HUES6 (cell line): ENCODE results near the gene NOXA1.

Experiments used
- H3K27ac ChIP-seq: 2 replicates; pipeline ENCODE4 v1.7.0; 2013; ENCODE audit warnings: low read depth, mild to moderate bottlenecking, low read length, inconsistent platforms
- H3K27me3 ChIP-seq: 2 replicates; pipeline ENCODE4 v1.6.1; 2013; ENCODE audit warnings: low read length; ENCODE audit not compliant: control insufficient read depth, insufficient read depth
- H3K36me3 ChIP-seq: 2 replicates; pipeline ENCODE4 v1.6.1; 2013; ENCODE audit warnings: low read length; ENCODE audit not compliant: control insufficient read depth, insufficient read depth
- H3K4me1 ChIP-seq: 2 replicates; pipeline ENCODE4 v1.6.1; 2013; ENCODE audit warnings: low read length; ENCODE audit not compliant: control insufficient read depth, insufficient read depth
- H3K4me3 ChIP-seq: 2 replicates; pipeline ENCODE4 v1.5.1; 2013; ENCODE audit warnings: low read depth, low read length
- H3K9ac ChIP-seq: one replicate; pipeline ENCODE4 v1.6.1; 2013; ENCODE audit warnings: mild to moderate bottlenecking, low read length
- H3K9me3 ChIP-seq: 2 replicates; pipeline ENCODE4 v1.6.1; 2013; ENCODE audit warnings: low read depth, low read length; ENCODE audit not compliant: control insufficient read depth, insufficient read depth

Gene NOXA1

DNA sequence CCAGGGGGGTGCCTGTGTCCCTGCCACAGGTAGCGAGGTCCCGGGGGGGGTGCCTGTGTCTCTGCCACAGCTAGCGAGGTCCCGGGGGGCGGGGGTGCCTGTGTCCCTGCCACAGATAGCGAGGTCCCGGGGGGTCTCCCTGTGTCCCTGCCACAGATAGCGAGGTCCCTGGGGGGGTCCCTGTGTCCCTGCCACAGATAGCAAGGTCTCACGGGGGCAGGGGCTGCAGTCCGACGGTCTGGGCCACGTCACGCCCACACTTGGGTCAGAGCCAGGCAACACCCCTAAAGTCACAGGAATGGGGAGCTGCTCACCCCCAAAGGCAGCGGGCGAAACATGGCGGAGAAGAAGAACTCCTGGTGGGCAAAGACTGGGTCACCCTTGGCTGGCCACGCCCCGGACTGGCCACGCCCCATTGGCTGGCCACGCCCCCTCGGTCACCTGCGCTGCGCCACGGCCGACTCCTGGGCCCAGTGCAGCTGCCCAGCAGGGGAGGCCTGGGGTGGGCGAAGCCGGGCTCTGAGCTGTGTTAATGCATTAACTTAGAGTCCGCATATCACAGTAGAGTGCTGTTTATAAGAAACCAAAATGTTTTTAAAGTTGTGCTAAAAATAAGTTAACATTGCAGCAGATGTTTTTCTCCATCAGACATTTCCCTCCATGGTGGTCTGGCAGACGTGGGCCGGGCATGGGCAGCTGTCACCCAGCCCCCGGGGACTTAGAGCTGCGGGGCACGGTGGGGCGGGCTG is 7.0 kb downstream of the NOXA1 start:
- no peaks in the 10 kb centered on the region for H3K27me3 ChIP-seq
- no peaks in the 10 kb centered on the region for H3K36me3 ChIP-seq
- H3K9ac ChIP-seq = no peak overlapping the region
- peaks cover 3% of the 10 kb centered on the region; the same call in 1 of the 2 replicates for H3K4me1 ChIP-seq
- no peak overlapping the region for H3K4me3 ChIP-seq
- no peak overlapping the region for H3K27ac ChIP-seq
- no peaks in the 10 kb centered on the region for H3K9me3 ChIP-seq

DNA sequence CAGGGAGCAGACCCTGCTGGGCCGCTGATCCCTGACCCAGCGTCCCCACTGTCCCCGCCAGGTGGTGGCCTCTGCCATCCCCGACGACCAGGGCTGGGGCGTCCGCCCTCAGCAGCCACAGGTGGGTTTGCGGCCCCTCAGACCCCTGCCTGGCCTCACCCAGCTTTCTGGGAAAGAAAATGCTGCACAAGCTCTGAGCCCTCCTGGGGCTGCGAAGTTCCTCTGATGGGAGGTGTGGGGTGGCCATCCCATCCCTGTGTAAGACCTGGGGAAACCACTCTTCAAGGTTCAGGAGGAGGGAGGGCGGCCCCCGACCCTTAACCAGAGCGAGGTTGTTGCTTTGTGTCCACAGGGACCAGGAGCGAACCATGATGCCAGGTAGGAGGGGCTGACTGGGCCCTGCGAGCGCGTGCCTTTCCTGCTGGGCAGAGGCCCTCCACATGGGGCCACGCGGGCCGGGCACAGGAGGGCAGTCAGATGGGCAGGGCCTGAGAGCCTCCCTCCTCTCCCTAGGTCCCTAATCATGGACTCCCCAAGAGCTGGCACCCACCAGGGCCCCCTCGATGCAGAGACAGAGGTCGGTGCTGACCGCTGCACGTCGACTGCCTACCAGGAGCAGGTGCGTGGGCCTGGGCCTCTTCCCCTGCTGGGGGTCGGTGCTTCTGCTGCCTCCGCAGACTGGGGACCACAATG is 7.7 kb downstream of the NOXA1 start:
- H3K4me1 ChIP-seq = peaks cover 3% of the 10 kb centered on the region; the same call in 1 of the 2 replicates
- H3K4me3 ChIP-seq = no peak overlapping the region
- H3K9me3 ChIP-seq = no peaks in the 10 kb centered on the region
- no peaks in the 10 kb centered on the region for H3K36me3 ChIP-seq
- no peaks in the 10 kb centered on the region for H3K27me3 ChIP-seq
- no peak overlapping the region for H3K9ac ChIP-seq
- no peak overlapping the region for H3K27ac ChIP-seq

DNA sequence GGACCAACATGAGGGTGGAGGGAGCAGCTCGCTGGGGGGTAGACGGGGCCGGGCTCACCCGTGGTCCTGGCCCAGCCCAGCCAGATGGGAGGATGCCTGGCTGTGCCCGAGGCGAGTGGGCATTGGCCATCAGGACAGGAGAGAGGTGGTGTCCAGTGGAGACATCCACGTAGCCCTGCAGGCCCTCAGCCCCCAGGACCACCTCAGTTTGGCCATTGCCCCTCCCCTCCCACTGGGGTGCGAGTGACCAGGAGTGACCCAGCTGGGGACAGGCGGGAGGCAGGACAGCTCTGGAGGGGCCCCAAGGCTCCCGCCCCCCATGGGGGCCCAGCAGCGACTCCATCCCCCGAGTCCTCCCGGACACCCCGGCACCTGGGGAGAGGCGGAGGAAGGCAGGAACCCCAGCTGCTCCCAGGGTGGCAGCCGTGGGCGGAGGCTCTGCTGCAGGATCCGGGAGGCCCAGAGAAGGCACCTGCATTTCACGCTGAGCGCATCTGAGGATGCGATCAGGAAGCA is 8.3 kb downstream of the NOXA1 start:
- H3K9ac ChIP-seq = no peak overlapping the region
- no peak overlapping the region for H3K4me3 ChIP-seq
- no peaks in the 10 kb centered on the region for H3K27me3 ChIP-seq
- H3K9me3 ChIP-seq = no peaks in the 10 kb centered on the region
- no peaks in the 10 kb centered on the region for H3K36me3 ChIP-seq
- peaks cover 3% of the 10 kb centered on the region; the same call in 1 of the 2 replicates for H3K4me1 ChIP-seq
- H3K27ac ChIP-seq = no peak overlapping the region

DNA sequence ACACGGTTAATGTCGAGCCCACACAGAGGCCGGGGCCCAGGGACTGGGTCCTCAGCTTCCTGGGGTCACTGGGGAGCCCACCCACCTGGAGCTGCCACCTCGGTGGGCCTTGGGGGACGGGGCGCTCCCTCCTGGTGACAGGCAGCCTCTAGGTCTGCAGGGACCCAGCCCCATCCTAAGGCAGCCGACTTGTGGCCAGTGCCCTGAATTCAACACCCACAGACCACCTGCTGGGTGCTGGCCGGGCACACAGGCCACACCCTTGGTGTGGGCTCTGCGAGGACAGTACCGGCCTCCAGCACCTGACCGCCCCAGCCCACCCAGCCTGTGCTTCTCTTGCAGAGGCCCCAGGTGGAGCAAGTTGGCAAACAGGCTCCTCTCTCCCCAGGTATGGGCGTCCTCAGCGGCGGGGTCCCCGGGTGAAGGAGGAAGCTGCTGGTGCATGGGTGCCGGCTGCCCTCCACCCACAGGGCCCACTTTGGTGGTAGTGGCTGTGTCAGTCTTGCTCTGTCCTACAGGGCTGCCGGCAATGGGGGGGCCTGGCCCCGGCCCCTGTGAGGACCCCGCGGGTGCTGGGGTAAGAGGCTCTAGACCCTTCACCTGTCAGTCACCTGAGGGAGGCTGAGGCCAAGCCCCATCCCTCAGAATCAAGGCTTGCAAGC is 9.6 kb downstream of the NOXA1 start:
- H3K9ac ChIP-seq = no peak overlapping the region
- no peaks in the 10 kb centered on the region for H3K9me3 ChIP-seq
- H3K4me1 ChIP-seq = peaks cover 3% of the 10 kb centered on the region; the same call in 1 of the 2 replicates
- H3K27me3 ChIP-seq = no peaks in the 10 kb centered on the region
- no peaks in the 10 kb centered on the region for H3K36me3 ChIP-seq
- no peak overlapping the region for H3K4me3 ChIP-seq
- no peak overlapping the region for H3K27ac ChIP-seq

DNA sequence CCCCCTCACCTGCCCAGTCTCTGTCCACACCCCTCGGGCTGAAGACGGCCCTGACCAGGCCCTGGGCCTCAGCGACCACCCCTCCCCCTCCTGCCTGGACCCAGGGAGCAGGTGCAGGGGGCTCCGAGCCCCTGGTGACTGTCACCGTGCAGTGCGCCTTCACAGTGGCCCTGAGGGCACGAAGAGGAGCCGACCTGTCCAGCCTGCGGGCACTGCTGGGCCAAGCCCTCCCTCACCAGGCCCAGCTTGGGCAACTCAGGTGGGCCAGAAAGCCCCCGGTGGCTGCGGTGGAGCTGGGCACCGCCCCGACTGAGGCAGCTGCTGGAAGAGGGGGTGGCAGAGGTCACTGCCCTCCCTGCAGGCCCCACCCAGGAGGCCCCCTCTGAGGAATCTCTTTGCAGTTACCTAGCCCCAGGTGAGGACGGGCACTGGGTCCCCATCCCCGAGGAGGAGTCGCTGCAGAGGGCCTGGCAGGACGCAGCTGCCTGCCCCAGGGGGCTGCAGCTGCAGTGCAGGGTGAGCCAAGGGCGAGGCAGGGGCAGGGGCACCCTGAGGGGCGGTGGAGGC is 10.2 kb downstream of the NOXA1 start:
- H3K4me3 ChIP-seq = no peak overlapping the region
- no peaks in the 10 kb centered on the region for H3K27me3 ChIP-seq
- H3K27ac ChIP-seq = no peak overlapping the region
- H3K9ac ChIP-seq = no peak overlapping the region
- no peaks in the 10 kb centered on the region for H3K9me3 ChIP-seq
- no peaks in the 10 kb centered on the region for H3K36me3 ChIP-seq
- H3K4me1 ChIP-seq = peaks cover 3% of the 10 kb centered on the region; the same call in 1 of the 2 replicates

DNA sequence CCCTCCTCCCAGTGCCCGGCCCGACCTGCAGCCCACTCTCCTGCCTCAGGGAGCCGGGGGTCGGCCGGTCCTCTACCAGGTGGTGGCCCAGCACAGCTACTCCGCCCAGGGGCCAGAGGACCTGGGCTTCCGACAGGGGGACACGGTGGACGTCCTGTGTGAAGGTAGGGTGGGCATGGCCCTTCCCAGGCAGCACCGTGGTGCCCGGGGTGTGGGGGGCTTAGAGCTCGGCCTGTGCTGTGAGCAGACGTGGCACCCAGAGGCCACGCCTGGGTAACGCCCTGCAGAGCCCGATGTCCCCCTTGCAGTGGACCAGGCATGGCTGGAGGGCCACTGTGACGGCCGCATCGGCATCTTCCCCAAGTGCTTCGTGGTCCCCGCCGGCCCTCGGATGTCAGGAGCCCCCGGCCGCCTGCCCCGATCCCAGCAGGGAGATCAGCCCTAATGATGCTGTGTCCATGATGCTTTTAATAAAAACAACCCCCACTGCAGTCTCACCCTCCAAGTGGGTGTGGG is 10.8 kb downstream of the NOXA1 start:
- peaks cover 3% of the 10 kb centered on the region; the same call in 1 of the 2 replicates for H3K4me1 ChIP-seq
- H3K4me3 ChIP-seq = no peak overlapping the region
- no peaks in the 10 kb centered on the region for H3K27me3 ChIP-seq
- no peaks in the 10 kb centered on the region for H3K36me3 ChIP-seq
- H3K9me3 ChIP-seq = no peaks in the 10 kb centered on the region
- no peak overlapping the region for H3K9ac ChIP-seq
- H3K27ac ChIP-seq = no peak overlapping the region

DNA sequence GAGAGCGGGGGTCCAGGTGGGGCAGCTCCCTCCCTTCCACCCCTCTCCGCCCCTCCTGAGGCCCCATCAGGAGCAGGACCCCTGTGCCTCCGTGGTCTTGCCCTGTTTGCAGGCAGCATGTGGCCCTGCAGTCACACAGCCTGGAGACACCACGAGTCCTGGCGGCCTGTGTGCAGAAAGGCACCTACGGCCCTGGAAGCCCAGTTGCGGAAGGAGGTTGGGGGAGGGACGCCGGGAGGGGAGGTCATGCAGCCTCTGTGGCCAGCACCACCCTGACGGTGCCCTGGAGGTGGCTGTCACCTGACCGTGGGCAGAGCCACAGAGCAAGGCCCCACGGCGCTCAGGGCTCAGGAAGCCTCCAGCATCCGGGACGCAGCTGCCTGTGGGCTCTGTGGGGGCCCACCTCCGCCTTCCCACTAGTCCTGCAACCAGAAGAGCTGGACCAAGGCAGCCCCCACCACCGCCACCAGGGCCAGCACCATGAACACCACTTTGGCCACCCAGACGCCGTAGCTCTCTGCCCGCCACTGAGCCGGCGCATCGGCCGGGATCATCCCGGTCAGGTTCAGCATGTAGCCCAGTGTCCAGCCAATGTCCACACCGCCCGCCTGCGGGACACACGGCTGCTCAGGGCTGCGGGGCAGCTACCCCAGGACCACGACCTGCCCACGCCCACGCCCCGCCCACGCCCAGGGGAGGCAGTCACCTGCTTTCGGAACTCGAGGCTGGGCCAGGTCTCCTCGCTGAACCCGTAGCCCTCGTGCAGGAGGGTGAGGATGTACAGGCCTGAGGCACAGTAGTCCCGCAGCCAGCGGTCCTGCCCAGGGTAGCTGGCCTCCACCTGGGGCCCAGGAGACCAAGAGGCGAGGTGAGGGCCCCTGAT is 11.5 kb downstream of the NOXA1 start:
- Histone ChIP-seq H3K27me3 (no peaks in the 10 kb centered on the region), H3K9ac (no peak overlapping the region), H3K36me3 (no peaks in the 10 kb centered on the region), H3K4me1 (peaks cover 3% of the 10 kb centered on the region; the same call in 1 of the 2 replicates), H3K4me3 (no peak overlapping the region), H3K9me3 (no peaks in the 10 kb centered on the region), H3K27ac (no peak overlapping the region)

DNA sequence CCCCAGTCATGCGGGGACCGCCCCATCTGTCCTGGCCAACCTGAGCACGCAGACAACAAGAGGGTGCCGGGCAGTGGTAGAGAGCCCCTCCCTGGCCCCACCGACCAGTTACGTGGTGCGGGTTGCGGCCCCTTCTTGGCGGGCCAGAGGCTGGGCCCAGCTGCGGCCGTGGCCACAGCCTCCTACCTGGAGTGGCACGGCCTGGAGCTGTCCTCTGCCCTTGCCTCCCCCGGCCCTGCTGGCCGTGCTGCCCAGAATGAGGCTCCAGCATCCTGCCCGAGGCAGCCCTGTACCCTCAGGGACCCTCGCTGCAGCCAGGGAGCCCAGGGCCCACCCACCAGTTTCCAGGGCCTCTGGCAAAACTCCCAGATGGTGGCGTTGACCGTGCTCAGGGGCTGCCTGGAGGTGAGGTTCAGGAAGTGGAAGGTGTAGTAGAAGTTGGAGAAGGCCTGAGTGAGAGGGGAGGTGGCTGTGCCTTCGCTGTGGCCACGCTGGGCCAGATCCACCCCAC is 12.2 kb downstream of the NOXA1 start:
- no peak overlapping the region for H3K4me3 ChIP-seq
- no peaks in the 10 kb centered on the region for H3K36me3 ChIP-seq
- H3K27ac ChIP-seq = no peak overlapping the region
- no peaks in the 10 kb centered on the region for H3K27me3 ChIP-seq
- no peaks in the 10 kb centered on the region for H3K9me3 ChIP-seq
- H3K9ac ChIP-seq = no peak overlapping the region
- 0 out of 2 replicates have a peak, but pooled peaks cover 1% of the 10 kb centered on the region for H3K4me1 ChIP-seq

DNA sequence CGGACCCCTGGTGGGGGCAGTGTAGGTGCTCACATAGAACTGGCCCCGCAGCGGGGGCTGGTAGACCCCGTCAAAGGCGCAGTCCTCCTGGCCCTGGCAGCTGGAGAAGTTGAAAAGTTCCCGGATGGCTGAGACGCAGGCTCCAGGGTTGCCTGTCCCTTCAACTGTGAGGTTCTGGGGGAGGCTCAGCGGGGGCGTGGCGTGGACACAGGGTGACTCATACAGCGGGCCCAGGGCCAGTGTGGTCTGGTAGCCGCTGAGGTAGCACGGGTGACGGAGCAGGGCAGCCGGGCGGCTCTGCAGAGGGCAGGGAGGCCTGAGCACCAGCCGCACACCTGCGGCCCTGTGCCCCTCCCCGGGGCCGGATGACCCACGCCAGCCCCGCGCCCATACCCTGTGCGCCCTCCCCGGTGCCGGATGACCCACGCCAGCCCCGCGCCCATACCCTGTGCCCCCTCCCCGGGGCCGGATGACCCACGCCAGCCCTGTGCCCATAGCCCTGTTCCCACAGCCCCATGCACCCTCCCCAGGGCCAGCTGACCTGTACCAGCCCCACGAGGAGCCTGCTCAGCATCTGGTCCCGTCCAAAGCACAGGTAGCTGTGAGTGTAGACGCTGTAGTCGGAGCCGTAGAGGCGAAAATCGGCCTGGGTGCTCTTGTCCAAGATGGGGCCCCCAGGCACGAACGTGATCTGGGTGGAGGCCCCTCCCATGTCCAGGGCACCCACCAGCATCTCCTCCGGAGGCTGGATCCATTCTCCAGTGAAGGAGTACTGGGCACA is 13.0 kb downstream of the NOXA1 start:
- H3K27ac ChIP-seq = no peak overlapping the region
- no peaks in the 10 kb centered on the region for H3K9me3 ChIP-seq
- H3K4me1 ChIP-seq = no peaks in the 10 kb centered on the region
- H3K9ac ChIP-seq = no peak overlapping the region
- no peaks in the 10 kb centered on the region for H3K27me3 ChIP-seq
- H3K4me3 ChIP-seq = no peak overlapping the region
- no peaks in the 10 kb centered on the region for H3K36me3 ChIP-seq
